Lung (tissue), 12 donors: Measurements from ENCODE around the gene TSEN2. TPM values are rescaled to one million over a fixed set of nuclear protein-coding genes. Genes with fewer than 3 reads are reported as not detected.

ENCODE experiments used
- ATAC-seq: fragments of 200-7000 bp; cut with Tn5 transposase; one replicate; pipeline ENCODE4 v1.9.1; 2020; ENCODE audit warnings: moderate number of reproducible peaks; ENCODE audit not compliant: insufficient read depth, low FRiP score
- DNase-seq, 3 donors: peaks; one replicate each; pipeline ENCODE4 v3.0.0-alpha.2; 2013 to 2017
- H3K27ac ChIP-seq, 2 donors: one replicate each; pipeline ENCODE4 v1.5.1; 2013; ENCODE audit warnings: mild to moderate bottlenecking in 2 of 2, moderate library complexity in 2 of 2, control low read depth in 1 of 2, inconsistent platforms in 1 of 2, low read depth in 1 of 2, low read length in 1 of 2
- H3K27me3 ChIP-seq, 3 donors: one replicate each; pipeline ENCODE4 v1.5.1; 2013; ENCODE audit warnings: low read length in 2 of 3; ENCODE audit not compliant: control insufficient read depth in 3 of 3, insufficient read depth in 3 of 3
- H3K36me3 ChIP-seq, 4 donors: one replicate each; pipeline ENCODE4 v1.5.1; 2013; ENCODE audit warnings: low read length in 4 of 4, mild to moderate bottlenecking in 1 of 4, moderate library complexity in 1 of 4; ENCODE audit not compliant: control insufficient read depth in 4 of 4, insufficient read depth in 4 of 4
- H3K4me1 ChIP-seq, 5 donors: one replicate each; pipeline ENCODE4 v1.5.1; 2013; ENCODE audit warnings: low read length in 5 of 5, mild to moderate bottlenecking in 2 of 5, moderate library complexity in 1 of 5; ENCODE audit not compliant: control insufficient read depth in 5 of 5, insufficient read depth in 5 of 5
- H3K4me3 ChIP-seq: one replicate; pipeline ENCODE4 v1.5.1; 2013; ENCODE audit warnings: mild to moderate bottlenecking, control low read depth, moderate library complexity
- H3K9ac ChIP-seq, 2 donors: one replicate each; pipeline ENCODE4 v1.5.1; 2013; ENCODE audit warnings: low read length in 2 of 2, control low read depth in 1 of 2; ENCODE audit not compliant: insufficient read depth in 1 of 2
- H3K9me3 ChIP-seq, 4 donors: one replicate each; pipeline ENCODE4 v1.5.1; 2013; ENCODE audit warnings: low read length in 3 of 4, mild to moderate bottlenecking in 1 of 4, moderate library complexity in 1 of 4; ENCODE audit not compliant: control insufficient read depth in 4 of 4, insufficient read depth in 3 of 4
- CTCF ChIP-seq: IDR thresholded peaks from 2 replicates; pipeline ENCODE4 v1.5.1; 2012; ENCODE audit warnings: mild to moderate bottlenecking; ENCODE audit errors: control extremely low read depth, extremely low read depth
- WGBS, 2 donors: extraction: QIAGEN DNeasy Blood & Tissue Kit; methylation state at CpG; one replicate each; pipeline ENCODE4 v1.1.7; 2013; 5-methylcytosine and 5-hydroxymethylcytosine counted together
- polyA plus RNA-seq, 2 donors: library from polyadenylated mRNA; stranded (reverse); fragments of 200-250 nt; gene quantifications; one replicate each; pipeline ENCODE4 v1.2.1, GENCODE V29; 2013
- total RNA-seq, 2 donors: library from RNA; depleted of rRNA in 1 of 2; stranded (reverse); fragments of >200 nt in 1 of 2; gene quantifications; one replicate each; pipeline ENCODE4 v1.2.1, GENCODE V29; 2014 to 2021
- donor health status: control.
- donor health status: control.
- donor health status: Bipolar disorder and iron deficiency.
- donor health status: healthy.
- donor health status: DM: yes; HTN: yes; CAD: no.

TSEN2 gene
- total and polyA plus RNA-seq, 4 donors = 9.0 to 16.7 (median 15.6) TPM

GRCh38 chr3:12571986-12572385 is 87.7 kb downstream of the TSEN2 start:
- WGBS, 2 donors = 96% methylated on average over 11 of the region's 11 CpGs

GRCh38 chr3:12574131-12574530 is 89.9 kb downstream of the TSEN2 start:
- H3K27ac ChIP-seq = no peak overlapping the region
- no peaks in the 10 kb centered on the region for H3K27me3 ChIP-seq
- no peak for DNase-seq
- no peak overlapping the region for H3K9ac ChIP-seq
- no peak overlapping the region for H3K4me3 ChIP-seq
- no peak for TF ChIP-seq CTCF
- 94 to 95% methylated on average over 6 of the region's 6 CpGs for WGBS, 2 donors
- no peak for ATAC-seq
- H3K36me3 ChIP-seq = peaks cover 47 to 65% (median 56%) of the 10 kb centered on the region in 4 donors
- peaks cover 0 to 15% (median 0%) of the 10 kb centered on the region in 5 donors for H3K4me1 ChIP-seq
- H3K9me3 ChIP-seq = no peaks in the 10 kb centered on the region

More at GRCh38 chr3:12571986-12572385, 87.7 kb downstream of the TSEN2 start:
- H3K4me3 ChIP-seq = no peak overlapping the region
- ATAC-seq = no peak
- no peak for DNase-seq
- no peak overlapping the region for H3K27ac ChIP-seq
- H3K4me1 ChIP-seq = peaks cover 0 to 15% (median 3%) of the 10 kb centered on the region in 5 donors
- peaks cover 47 to 62% (median 50%) of the 10 kb centered on the region in 4 donors for H3K36me3 ChIP-seq
- no peak for TF ChIP-seq CTCF
- no peaks in the 10 kb centered on the region for H3K9me3 ChIP-seq
- H3K9ac ChIP-seq = no peak overlapping the region
- no peaks in the 10 kb centered on the region for H3K27me3 ChIP-seq

GRCh38 chr3:12574661-12575060 is 90.4 kb downstream of the TSEN2 start:
- H3K9ac ChIP-seq = no peak overlapping the region
- peaks cover 0 to 15% (median under 1%) of the 10 kb centered on the region in 5 donors for H3K4me1 ChIP-seq
- no peak for TF ChIP-seq CTCF
- no peak overlapping the region for H3K27ac ChIP-seq
- H3K9me3 ChIP-seq = no peaks in the 10 kb centered on the region
- H3K27me3 ChIP-seq = no peaks in the 10 kb centered on the region
- peaks cover 44 to 64% (median 55%) of the 10 kb centered on the region in 4 donors for H3K36me3 ChIP-seq
- no peak overlapping the region for H3K4me3 ChIP-seq
- ATAC-seq (no peak), DNase-seq (peak; percentile 70 to 92 (median 85))
- WGBS, 2 donors = 56 to 62% methylated on average over 7 of the region's 7 CpGs

GRCh38 chr3:12577379-12577778 is 93.1 kb downstream of the TSEN2 start:
- Histone ChIP-seq H3K27ac (no peak overlapping the region), H3K9ac (no peak overlapping the region), H3K4me3 (no peak overlapping the region), H3K27me3 (no peaks in the 10 kb centered on the region), H3K9me3 (no peaks in the 10 kb centered on the region), H3K4me1 (peaks cover 0 to 15% (median 4%) of the 10 kb centered on the region in 5 donors), H3K36me3 (peaks cover 25 to 62% (median 46%) of the 10 kb centered on the region in 4 donors)
- ATAC-seq (no peak), DNase-seq (no peak)
- WGBS, 2 donors = 95 to 98% methylated on average over 5 of the region's 5 CpGs
- TF ChIP-seq CTCF = no peak
